Ishikawa (cell line): ENCODE results near the gene KLF2.

Source experiments
- CREB1 ChIP-seq: IDR thresholded peaks from 2 replicates; pipeline ENCODE4 v1.6.1; 2012; ENCODE audit warnings: low read depth
- FOXM1 ChIP-seq: IDR thresholded peaks from 2 replicates; pipeline ENCODE4 v1.6.1; 2012; ENCODE audit warnings: low read depth, borderline replicate concordance
- NFIC ChIP-seq: IDR thresholded peaks from 2 replicates; pipeline ENCODE4 v1.6.1; 2012
- TCF12 ChIP-seq: IDR thresholded peaks from 2 replicates; pipeline ENCODE4 v1.6.1; 2012; ENCODE audit warnings: low read depth

DNA sequence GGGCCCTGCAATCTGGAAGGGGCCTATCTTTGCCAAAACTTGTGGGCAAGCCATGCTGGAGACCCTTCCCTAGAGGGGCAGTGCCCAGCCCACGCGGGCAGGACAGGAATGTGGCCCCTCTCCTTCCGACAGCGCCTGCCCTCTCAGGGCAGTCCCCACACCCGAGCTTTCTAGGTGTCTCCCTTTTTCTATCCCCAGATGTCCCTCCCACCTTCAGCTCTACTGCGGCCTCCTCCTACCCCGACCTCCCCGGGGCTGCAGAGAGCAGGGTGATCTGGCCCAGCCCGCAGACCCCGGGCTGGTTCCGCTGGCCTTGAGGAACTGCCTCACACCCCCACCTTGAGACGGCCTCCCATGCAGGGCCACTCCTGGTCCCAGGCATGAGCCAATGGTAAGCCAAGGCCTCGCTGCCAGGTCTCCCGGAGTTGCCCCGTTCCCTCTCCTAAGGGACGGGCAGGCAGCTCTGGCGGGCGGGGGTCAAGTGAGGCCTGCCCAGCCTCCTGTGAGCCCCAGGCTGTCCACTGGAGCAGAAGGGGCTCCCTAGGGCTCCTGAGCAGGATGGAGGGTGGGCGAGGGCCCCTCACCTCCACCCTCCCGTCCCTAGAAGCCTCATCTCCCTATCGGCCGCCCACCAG lies 39.7 kb downstream of the KLF2 start:
- TF ChIP-seq FOXM1 (no peak), TCF12 (no peak), CREB1 (no peak), NFIC (no peak)
